B cell (primary cell): ENCODE measurements around the gene STRADA. TPM values are rescaled to one million over a fixed set of nuclear protein-coding genes. Genes with fewer than 3 reads are reported as not detected.

ENCODE experiments used
- ATAC-seq: fragments of 200-7000 bp; cut with Tn5 transposase; one replicate; pipeline ENCODE4 v1.10.0; 2021; ENCODE audit warnings: low read depth, mild to moderate bottlenecking, moderate number of reproducible peaks, moderate library complexity
- CTCF ChIA-PET: fragments of 350-600 bp; sonication (Branson Sonifier 250); formaldehyde crosslinking; loops from one replicate; lab custom pipeline; 2021; ENCODE audit warnings: antibody characterized with exemption, inconsistent platforms; lab: Charles Lee
- POLR2A ChIA-PET: fragments of 350-600 bp; sonication (Branson Sonifier 250); formaldehyde crosslinking; loops from one replicate; lab custom pipeline; 2021; ENCODE audit warnings: antibody characterized with exemption; lab: Charles Lee
- DNase-seq: peaks from one replicate; pipeline ENCODE4 v3.0.0; 2013
- H2AFZ ChIP-seq: 2 replicates; pipeline ENCODE4 v1.6.1; 2012; ENCODE audit warnings: mild to moderate bottlenecking, low read depth, low read length; ENCODE audit not compliant: insufficient read depth, poor library complexity, severe bottlenecking
- H3K27ac ChIP-seq, 2 donors: 1 replicate in 1 of 2; 2 replicates in 1 of 2; pipeline ENCODE4 v1.5.1; 2012 to 2013; ENCODE audit warnings: low read length in 2 of 2, mild to moderate bottlenecking in 2 of 2, moderate library complexity in 1 of 2
- H3K27me3 ChIP-seq, 4 experiments: fragments of 200-600 bp in 1 of 4; sonication (generic) in 1 of 4; replicated peaks in 1 of 4; 1 replicate in 2 of 4; 2 replicates in 2 of 4; pipeline versions ENCODE4 v1.6.1 to v1.7.0; 2013 to 2016; ENCODE audit warnings: low read length in 3 of 4, mild to moderate bottlenecking in 2 of 4, mixed read lengths in 1 of 4, moderate library complexity in 1 of 4; ENCODE audit not compliant: insufficient read depth in 4 of 4, control insufficient read depth in 3 of 4; ENCODE audit errors: control extremely low read depth in 1 of 4
- H3K36me3 ChIP-seq, 2 experiments: replicated peaks in 1 of 2; 1 replicate in 1 of 2; 2 replicates in 1 of 2; pipeline versions ENCODE4 v1.6.1 to v1.7.1; 2013; ENCODE audit warnings: low read length in 1 of 2; ENCODE audit not compliant: insufficient read depth in 2 of 2, control insufficient read depth in 1 of 2; ENCODE audit errors: control extremely low read depth in 1 of 2, extremely low read depth in 1 of 2
- H3K4me1 ChIP-seq, 2 donors: fragments of 200-600 bp in 1 of 2; sonication (generic) in 1 of 2; 1 replicate in 1 of 2; 2 replicates in 1 of 2; pipeline versions ENCODE4 v1.5.1 to v1.6.1; 2013 to 2017; ENCODE audit warnings: low read length in 2 of 2; ENCODE audit not compliant: control insufficient read depth in 2 of 2, insufficient read depth in 2 of 2
- H3K4me2 ChIP-seq: replicated peaks from 2 replicates; pipeline ENCODE3; 2012; ENCODE audit warnings: mild to moderate bottlenecking, low read depth, low read length; ENCODE audit not compliant: poor library complexity, severe bottlenecking
- H3K4me3 ChIP-seq, 5 experiments: fragments of 200-600 bp in 1 of 5; sonication (generic) in 1 of 5; 1 replicate in 3 of 5; 2 replicates in 2 of 5; pipeline versions ENCODE4 v1.5.1 to v1.7.0; 2011 to 2016; ENCODE audit warnings: low read length in 4 of 5, mild to moderate bottlenecking in 4 of 5, low read depth in 2 of 5, control low read depth in 1 of 5, moderate library complexity in 1 of 5; ENCODE audit not compliant: insufficient read depth in 1 of 5; ENCODE audit errors: control extremely low read depth in 1 of 5, extremely low read depth in 1 of 5
- H3K79me2 ChIP-seq: fragments of 200-600 bp; sonication (generic); one replicate; pipeline ENCODE4 v1.6.0; 2016; ENCODE audit warnings: low read length; ENCODE audit not compliant: control insufficient read depth, insufficient read depth
- H3K9ac ChIP-seq: fragments of 200-600 bp; sonication (generic); 2 replicates; pipeline ENCODE4 v1.6.1; 2017; ENCODE audit warnings: mild to moderate bottlenecking, low read length, moderate library complexity
- H3K9me3 ChIP-seq, 3 donors: one replicate each; pipeline versions ENCODE4 v1.6.1 to v1.7.1; 2013; ENCODE audit warnings: low read length in 2 of 3; ENCODE audit not compliant: control insufficient read depth in 2 of 3, insufficient read depth in 1 of 3; ENCODE audit errors: control extremely low read depth in 1 of 3
- H4K20me1 ChIP-seq: 2 replicates; pipeline ENCODE4 v1.6.0; 2012; ENCODE audit warnings: mild to moderate bottlenecking, low read length; ENCODE audit not compliant: insufficient read depth, control insufficient read depth, poor library complexity, severe bottlenecking
- H3K27ac Mint-ChIP-seq: one replicate; pipeline ENCODE4 v1.8.0; 2021; ENCODE audit warnings: mixed read lengths
- H3K27me3 Mint-ChIP-seq: one replicate; pipeline ENCODE4 v1.8.0; 2021; ENCODE audit warnings: mixed read lengths
- H3K4me1 Mint-ChIP-seq: one replicate; pipeline ENCODE4 v1.8.0; 2021; ENCODE audit warnings: mixed read lengths
- H3K4me3 Mint-ChIP-seq: one replicate; pipeline ENCODE4 v1.8.0; 2021; ENCODE audit warnings: mixed read lengths
- H3K9me3 Mint-ChIP-seq: one replicate; pipeline ENCODE4 v1.8.0; 2022; ENCODE audit warnings: mixed read lengths; ENCODE audit not compliant: insufficient read depth
- CTCF ChIP-seq: fragments of 200-600 bp; IDR thresholded peaks from one replicate; pipeline ENCODE4 v1.8.0; 2022; ENCODE audit warnings: antibody characterized with exemption, mild to moderate bottlenecking
- EZH2 ChIP-seq: IDR thresholded peaks from 2 replicates; pipeline ENCODE4 v1.6.1; 2012; ENCODE audit warnings: borderline replicate concordance, low read depth, mild to moderate bottlenecking, moderate library complexity, low read length; ENCODE audit not compliant: insufficient read depth, poor library complexity, severe bottlenecking
- WGBS: methylation state at CpG from one replicate; pipeline ENCODE4 v1.1.5; 2013; ENCODE audit warnings: missing lambda C conversion rate; ENCODE audit not compliant: insufficient coverage; 5-methylcytosine and 5-hydroxymethylcytosine counted together
- intact Hi-C: fragments of 100-400 bp; cut with micrococcal nuclease; formaldehyde crosslinking; loops from one replicate; pipeline ENCODE4 v1.10.0; 2022
- polyA plus RNA-seq: library from polyadenylated mRNA; depleted of rRNA; stranded (reverse); fragments of >200 nt; gene quantifications from 2 replicates; pipeline ENCODE4 v1.2.3, GENCODE V29; 2012
- total RNA-seq, 2 donors: library from RNA; stranded (reverse); fragments of 120-200 nt in 1 of 2; gene quantifications; 1 replicate in 1 of 2; 2 replicates in 1 of 2; pipeline versions ENCODE4 v1.2.3 to v1.2.4, GENCODE V29; 2013 to 2022

The STRADA gene
- total and polyA plus RNA-seq, 2 donors (not counting 1 experiment from before 2014, with no cell fraction given): 48.1 to 93.2 TPM

GRCh38 chr17:63682981-63683380 is 58.6 kb downstream of the STRADA start:
- no peak overlapping the region for H3K27ac ChIP-seq
- H3K36me3 ChIP-seq: peaks cover 5 to 62% of the 10 kb centered on the region in 2 experiments
- Mint-ChIP-seq H3K4me3 (no peak overlapping the region), H3K27ac (no peak overlapping the region), H3K9me3 (no peaks in the 10 kb centered on the region), H3K27me3 (no peaks in the 10 kb centered on the region), H3K4me1 (no peaks in the 10 kb centered on the region)
- no peak overlapping the region for H3K9ac ChIP-seq
- ChIA-PET POLR2A (interaction anchor here (0.7 kb wide), 1 partner anchor 8 kb away, joined by 3 read pairs; no protein-coding TSS in a partner anchor), CTCF (interaction anchor here (0.9 to 1.0 kb wide), 2 partner anchors 114 to 166 kb away, joined by 3 to 5 read pairs; no protein-coding TSS in a partner anchor)
- peaks cover 16% of the 10 kb centered on the region for H3K79me2 ChIP-seq
- H4K20me1 ChIP-seq: no peaks in the 10 kb centered on the region
- H2AFZ ChIP-seq: no peak overlapping the region
- no peaks in the 10 kb centered on the region for H3K27me3 ChIP-seq
- no peaks in the 10 kb centered on the region for H3K4me1 ChIP-seq
- TF ChIP-seq EZH2: no peak
- no peak for TF ChIP-seq CTCF
- H3K4me3 ChIP-seq: no peak overlapping the region
- intact Hi-C loops: no loop called here
- DNase-seq: no peak
- H3K4me2 ChIP-seq: no peak overlapping the region
- ATAC-seq: no peak
- peaks cover 0 to 5% (median 0%) of the 10 kb centered on the region in 3 donors for H3K9me3 ChIP-seq

GRCh38 chr17:63682441-63682840 is 59.2 kb downstream of the STRADA start:
- Histone ChIP-seq H3K79me2 (peaks cover 20% of the 10 kb centered on the region), H3K27ac (no peak overlapping the region), H3K9me3 (peaks cover 0 to 5% (median 0%) of the 10 kb centered on the region in 3 donors), H3K9ac (no peak overlapping the region), H3K36me3 (peaks cover 6 to 65% of the 10 kb centered on the region in 2 experiments), H3K4me1 (no peaks in the 10 kb centered on the region), H2AFZ (no peak overlapping the region), H3K4me2 (no peak overlapping the region), H3K27me3 (no peaks in the 10 kb centered on the region), H3K4me3 (no peak overlapping the region), H4K20me1 (no peaks in the 10 kb centered on the region)
- 67% methylated on average over 1 of the region's 1 CpG for WGBS
- no peak overlapping the region for H3K4me3 Mint-ChIP-seq
- no peaks in the 10 kb centered on the region for H3K4me1 Mint-ChIP-seq
- H3K27ac Mint-ChIP-seq: no peak overlapping the region
- ChIA-PET CTCF (interaction anchor here (0.9 to 1.3 kb wide), 2 partner anchors 28 to 166 kb away, joined by 3 to 5 read pairs; no protein-coding TSS in a partner anchor), POLR2A (interaction anchor here (0.5 kb wide), 1 partner anchor 161 kb away, joined by 4 read pairs; no protein-coding TSS in a partner anchor)
- H3K27me3 Mint-ChIP-seq: no peaks in the 10 kb centered on the region
- no peak for ATAC-seq
- no peaks in the 10 kb centered on the region for H3K9me3 Mint-ChIP-seq
- TF ChIP-seq EZH2 (no peak), CTCF (no peak)
- DNase-seq: no peak
- intact Hi-C loops: no loop called here
